H1 (cell line): ENCODE data around the gene RIPPLY1. TPM values are rescaled to one million over a fixed set of nuclear protein-coding genes. Genes with fewer than 3 reads are reported as not detected.

Experiments
- CTCF ChIA-PET: fragments of 300-600 bp; sonication (Branson Sonifier 250); formaldehyde crosslinking; loops from one replicate; lab custom pipeline; 2021; ENCODE audit not compliant: partially characterized antibody; lab: Charles Lee
- POLR2A ChIA-PET: fragments of 300-600 bp; sonication (Branson Sonifier 250); formaldehyde crosslinking; loops from one replicate; lab custom pipeline; 2021; ENCODE audit warnings: inconsistent platforms; ENCODE audit not compliant: partially characterized antibody; lab: Charles Lee
- DNase-seq, 2 experiments: peaks; one replicate each; pipeline versions ENCODE4 v3.0.0 to v3.0.0-alpha.2; 2010 to 2022; ENCODE audit warnings: low spot score in 2 of 2, low read depth in 1 of 2, mixed read lengths in 1 of 2
- FAIRE-seq: peaks from 2 replicates; lab custom pipeline; 2011; peaks lifted over from hg19 to GRCh38; lab: Jason Lieb, UNC
- H2AFZ ChIP-seq: 2 replicates; pipeline ENCODE4 v1.8.1; 2012; ENCODE audit warnings: low read length, inconsistent platforms
- H2AK5ac ChIP-seq: 2 replicates; pipeline ENCODE4 v1.6.1; 2013; ENCODE audit warnings: low read depth, low read length
- H2BK120ac ChIP-seq: replicated peaks from 2 replicates; pipeline ENCODE3; 2013; ENCODE audit warnings: low read depth, low read length, inconsistent platforms
- H2BK12ac ChIP-seq: 2 replicates; pipeline ENCODE4 v1.6.1; 2013; ENCODE audit warnings: low read depth, low read length
- H2BK15ac ChIP-seq: 2 replicates; pipeline ENCODE4 v1.6.1; 2013; ENCODE audit warnings: low read length
- H2BK20ac ChIP-seq: 2 replicates; pipeline ENCODE4 v1.6.1; 2013; ENCODE audit warnings: low read length
- H2BK5ac ChIP-seq: 2 replicates; pipeline ENCODE4 v1.6.1; 2013; ENCODE audit warnings: low read depth, low read length
- H3K14ac ChIP-seq: 2 replicates; pipeline ENCODE4 v1.6.1; 2013; ENCODE audit warnings: inconsistent platforms; ENCODE audit not compliant: insufficient read length
- H3K18ac ChIP-seq: 2 replicates; pipeline ENCODE4 v1.6.1; 2013; ENCODE audit warnings: low read length; ENCODE audit errors: extremely low read depth
- H3K23ac ChIP-seq: 2 replicates; pipeline ENCODE4 v1.6.1; 2013; ENCODE audit warnings: inconsistent platforms; ENCODE audit not compliant: insufficient read length
- H3K23me2 ChIP-seq: 2 replicates; pipeline ENCODE4 v1.6.1; 2013; ENCODE audit warnings: low read depth, low read length
- H3K27ac ChIP-seq: 2 replicates; pipeline ENCODE4 v1.6.1; 2011; ENCODE audit warnings: low read depth, low read length, inconsistent platforms
- H3K27me3 ChIP-seq, 4 experiments: replicated peaks in 1 of 4; 1 replicate in 1 of 4; 2 replicates in 3 of 4; pipeline versions ENCODE4 v1.6.1 to v1.8.1; 2011 to 2013; ENCODE audit warnings: low read length in 3 of 4, mild to moderate bottlenecking in 3 of 4, inconsistent platforms in 2 of 4, mixed read lengths in 2 of 4, moderate library complexity in 1 of 4; ENCODE audit not compliant: control insufficient read depth in 3 of 4, insufficient read depth in 3 of 4; ENCODE audit errors: extremely low read depth in 1 of 4
- H3K36me3 ChIP-seq, 4 experiments: 2 replicates each; pipeline versions ENCODE4 v1.6.1 to v1.8.1; 2011 to 2013; ENCODE audit warnings: mild to moderate bottlenecking in 4 of 4, low read length in 3 of 4, moderate library complexity in 2 of 4, control low read depth in 1 of 4, inconsistent platforms in 1 of 4; ENCODE audit not compliant: insufficient read depth in 4 of 4, control insufficient read depth in 2 of 4
- H3K4ac ChIP-seq: replicated peaks from 2 replicates; pipeline ENCODE3; 2013; ENCODE audit warnings: low read length, low read depth, mixed read lengths, inconsistent platforms; ENCODE audit not compliant: insufficient read length
- H3K4me1 ChIP-seq, 4 experiments: replicated peaks in 1 of 4; 1 replicate in 1 of 4; 2 replicates in 3 of 4; pipeline versions ENCODE4 v1.6.1 to v1.8.1; 2011 to 2013; ENCODE audit warnings: low read length in 3 of 4, inconsistent platforms in 2 of 4, mixed read lengths in 1 of 4; ENCODE audit not compliant: insufficient read depth in 4 of 4, control insufficient read depth in 3 of 4
- H3K4me2 ChIP-seq, 2 experiments: 2 replicates each; pipeline versions ENCODE4 v1.6.1 to v1.8.1; 2011 to 2013; ENCODE audit warnings: low read depth in 2 of 2, low read length in 2 of 2, control low read depth in 1 of 2, inconsistent platforms in 1 of 2, mild to moderate bottlenecking in 1 of 2; ENCODE audit not compliant: insufficient read depth in 1 of 2
- H3K4me3 ChIP-seq, 4 experiments: fragments of 200-600, 300-600 bp in 1 of 4; sonication (generic), shearing (Covaris generic), sonication (Bioruptor Twin) in 1 of 4; 2 replicates each; pipeline versions ENCODE4 v1.5.1 to v1.8.1; 2011 to 2016; ENCODE audit warnings: low read length in 4 of 4, low read depth in 3 of 4, control low read depth in 2 of 4, inconsistent platforms in 2 of 4, mild to moderate bottlenecking in 2 of 4, mixed read lengths in 1 of 4, moderate library complexity in 1 of 4; ENCODE audit not compliant: insufficient read depth in 2 of 4; ENCODE audit errors: extremely low read depth in 1 of 4
- H3K56ac ChIP-seq: replicated peaks from 2 replicates; pipeline ENCODE3; 2013; ENCODE audit warnings: low read depth, mild to moderate bottlenecking, mixed read lengths, low read length, inconsistent platforms; ENCODE audit not compliant: insufficient read length
- H3K79me1 ChIP-seq: 2 replicates; pipeline ENCODE4 v1.6.1; 2013; ENCODE audit warnings: low read depth, low read length, control low read depth
- H3K79me2 ChIP-seq, 2 experiments: 2 replicates each; pipeline versions ENCODE4 v1.6.1 to v1.8.1; 2012 to 2013; ENCODE audit warnings: low read length in 2 of 2, mild to moderate bottlenecking in 2 of 2, inconsistent platforms in 1 of 2; ENCODE audit not compliant: insufficient read depth in 2 of 2, control insufficient read depth in 1 of 2
- H3K9ac ChIP-seq, 4 experiments: replicated peaks in 1 of 4; 1 replicate in 1 of 4; 2 replicates in 3 of 4; pipeline versions ENCODE4 v1.6.1 to v1.8.1; 2011 to 2013; ENCODE audit warnings: low read depth in 3 of 4, low read length in 3 of 4, control low read depth in 2 of 4, mild to moderate bottlenecking in 2 of 4, moderate library complexity in 2 of 4, inconsistent platforms in 1 of 4; ENCODE audit errors: extremely low read depth in 1 of 4
- H3K9me3 ChIP-seq, 2 experiments: 2 replicates each; pipeline versions ENCODE4 v1.6.1 to v1.8.1; 2012 to 2013; ENCODE audit warnings: mild to moderate bottlenecking in 2 of 2, moderate library complexity in 2 of 2, control low read depth in 1 of 2, inconsistent platforms in 1 of 2, low read depth in 1 of 2, low read length in 1 of 2, mixed read lengths in 1 of 2; ENCODE audit not compliant: insufficient read depth in 2 of 2
- H4K20me1 ChIP-seq, 2 experiments: replicated peaks in 1 of 2; 2 replicates each; pipeline versions ENCODE3 to v1.8.1; 2011 to 2013; ENCODE audit warnings: inconsistent platforms in 2 of 2, low read length in 2 of 2, mild to moderate bottlenecking in 1 of 2; ENCODE audit not compliant: insufficient read depth in 2 of 2, control insufficient read depth in 1 of 2
- H4K5ac ChIP-seq: 2 replicates; pipeline ENCODE4 v1.6.1; 2013; ENCODE audit warnings: low read length, low read depth, mixed read lengths, inconsistent platforms; ENCODE audit not compliant: insufficient read length
- H4K8ac ChIP-seq: 2 replicates; pipeline ENCODE4 v1.8.0; 2013; ENCODE audit warnings: mild to moderate bottlenecking, moderate library complexity, low read length, inconsistent platforms; ENCODE audit not compliant: insufficient read depth; ENCODE audit errors: extremely low read depth
- H4K91ac ChIP-seq: replicated peaks from 2 replicates; pipeline ENCODE3; 2013; ENCODE audit warnings: low read length, mixed read lengths, inconsistent platforms; ENCODE audit not compliant: insufficient read length
- BRCA1 ChIP-seq: IDR thresholded peaks from 2 replicates; pipeline ENCODE4 v1.6.1; 2012; ENCODE audit warnings: low read depth, low read length, improper control_type of control experiment
- CHD2 ChIP-seq: IDR thresholded peaks from 2 replicates; pipeline ENCODE4 v1.6.1; 2012; ENCODE audit warnings: low read length, improper control_type of control experiment
- GTF2F1 ChIP-seq: IDR thresholded peaks from 2 replicates; pipeline ENCODE4 v1.6.1; 2012; ENCODE audit warnings: low read depth, low read length, improper control_type of control experiment, borderline replicate concordance
- NANOG ChIP-seq: IDR thresholded peaks from 2 replicates; pipeline ENCODE4 v1.6.1; 2011; ENCODE audit warnings: low read length, low read depth, mild to moderate bottlenecking, inconsistent platforms; ENCODE audit not compliant: insufficient read depth, poor library complexity, severe bottlenecking
- RAD21 ChIP-seq, 2 experiments: IDR thresholded peaks in 1 of 2; conservative IDR thresholded peaks in 1 of 2; 2 replicates each; pipeline ENCODE4 v1.6.1; 2011; ENCODE audit warnings: low read depth in 2 of 2, low read length in 2 of 2, improper control_type of control experiment in 1 of 2, inconsistent platforms in 1 of 2, mild to moderate bottlenecking in 1 of 2, moderate library complexity in 1 of 2
- RNF2 ChIP-seq: fragments of 200-900, 300-1000 bp; sonication (generic); IDR thresholded peaks from 2 replicates; pipeline ENCODE4 v1.7.1; 2016; ENCODE audit warnings: borderline replicate concordance, low read depth, mild to moderate bottlenecking, antibody characterized with exemption, low read length; ENCODE audit not compliant: poor library complexity, severe bottlenecking; ENCODE audit errors: missing control alignments
- SAP30 ChIP-seq: fragments of 300-600 bp; sonication (generic); IDR thresholded peaks from 2 replicates; pipeline ENCODE4 v1.7.1; 2012; ENCODE audit warnings: low read length, moderate library complexity, mild to moderate bottlenecking, inconsistent platforms; ENCODE audit not compliant: insufficient read depth, insufficient replicate concordance
- SRF ChIP-seq: IDR thresholded peaks from 2 replicates; pipeline ENCODE4 v1.6.1; 2011; ENCODE audit warnings: mild to moderate bottlenecking, low read depth, low read length, moderate library complexity
- WGBS, 2 experiments: shearing (Covaris generic) in 1 of 2; methylation state at CpG; one replicate each; pipeline versions ENCODE4 v1.1.6 to v1.1.7; 2013 to 2015; ENCODE audit warnings: low lambda C conversion rate in 2 of 2, mixed read lengths in 2 of 2, inconsistent platforms in 1 of 2, low coverage in 1 of 2, missing lambda C conversion rate in 1 of 2; ENCODE audit not compliant: insufficient replicate concordance in 2 of 2, insufficient coverage in 1 of 2, insufficient read length in 1 of 2; ENCODE audit errors: extremely low coverage in 1 of 2, missing lambda C conversion rate in 1 of 2; 5-methylcytosine and 5-hydroxymethylcytosine counted together
- polyA plus RNA-seq, 7 experiments: library from polyadenylated mRNA; depleted of rRNA in 3 of 7; stranded (reverse) in 5 of 7; unstranded in 2 of 7; fragments of >200 nt in 5 of 7; fragments of 200-250 nt in 2 of 7; gene quantifications; 1 replicate in 5 of 7; 2 replicates in 1 of 7; 4 replicates in 1 of 7; pipeline versions ENCODE4 v1.2.1 to v1.2.3, GENCODE V29; 2011 to 2013; ENCODE audit warnings: missing spikeins in 2 of 7, mixed read lengths in 2 of 7
- total RNA-seq: library from RNA; stranded (reverse); fragmentation: NEBNext Ultra II Directional; extraction: Animal tissue kit (Norgen Biotek cat#: 25700); gene quantifications from 2 replicates; pipeline ENCODE4 v1.2.1, GENCODE V29; 2021
- TF ChIP-seq, protein P1 (sequence below): IDR thresholded peaks from 2 replicates; pipeline ENCODE4 v1.6.1; 2012; ENCODE audit warnings: low read length, inconsistent platforms

Gene RIPPLY1
- total and polyA plus RNA-seq, 2 of the 8 experiments (the other 6 are each of a cell fraction or from before 2014, with no cell fraction given): not detected

DNA sequence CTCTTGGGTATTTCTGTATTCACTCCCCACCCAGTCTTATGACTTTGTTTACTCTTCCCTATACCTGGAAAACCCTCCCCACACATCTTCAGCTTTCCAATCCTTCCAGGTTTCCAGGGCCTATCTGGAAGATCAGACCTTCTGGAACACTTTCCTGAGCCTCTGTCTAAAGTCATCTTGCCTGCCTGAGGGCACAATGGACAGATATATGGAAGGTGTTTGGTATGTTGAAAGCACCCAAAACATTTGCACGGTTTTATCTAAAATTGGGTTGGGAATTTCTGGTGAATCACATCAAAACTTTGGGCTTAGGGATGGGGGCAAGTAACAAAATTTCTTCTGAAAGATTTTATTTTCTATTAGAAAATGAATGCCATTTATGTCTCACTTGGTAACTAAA is 33.1 kb upstream of the RIPPLY1 start:
- no peak overlapping the region for H4K91ac ChIP-seq
- no peak overlapping the region for H2BK5ac ChIP-seq
- no peaks in the 10 kb centered on the region for H3K9me3 ChIP-seq
- no peaks in the 10 kb centered on the region for H3K79me1 ChIP-seq
- no peaks in the 10 kb centered on the region for H3K36me3 ChIP-seq
- H3K18ac ChIP-seq: no peak overlapping the region
- H3K23ac ChIP-seq: no peak overlapping the region
- CTCF ChIA-PET: interaction anchor here (1.2 kb wide), 1 partner anchor 16 kb away, joined by 4 read pairs; no protein-coding TSS in a partner anchor
- no peak overlapping the region for H2BK12ac ChIP-seq
- no peak overlapping the region for H3K27ac ChIP-seq
- no peak overlapping the region for H3K4me3 ChIP-seq
- H4K5ac ChIP-seq: no peak overlapping the region
- WGBS, 2 experiments: 100% methylated on average over 1 of the region's 1 CpG; no CpG with 5 or more reads in 1 of the 2 experiments
- no peak overlapping the region for H2AK5ac ChIP-seq
- H3K9ac ChIP-seq: no peak overlapping the region
- no peaks in the 10 kb centered on the region for H3K79me2 ChIP-seq
- H3K4me2 ChIP-seq: no peak overlapping the region
- H4K8ac ChIP-seq: no peak overlapping the region
- no peaks in the 10 kb centered on the region for H3K23me2 ChIP-seq
- no peak overlapping the region for H3K56ac ChIP-seq
- H2BK20ac ChIP-seq: no peak overlapping the region
- H2AFZ ChIP-seq: no peak overlapping the region
- TF ChIP-seq SAP30: no peak
- TF ChIP-seq NANOG: no peak
- no peak for TF ChIP-seq RAD21 (IDR thresholded peaks at IDR 0.05 in 1 of 2, conservative IDR thresholded peaks at IDR 0.05 in 1 of 2; ENCODE audit: low read depth in 2 of 2, low read length in 2 of 2)
- TF ChIP-seq, protein P1, sequence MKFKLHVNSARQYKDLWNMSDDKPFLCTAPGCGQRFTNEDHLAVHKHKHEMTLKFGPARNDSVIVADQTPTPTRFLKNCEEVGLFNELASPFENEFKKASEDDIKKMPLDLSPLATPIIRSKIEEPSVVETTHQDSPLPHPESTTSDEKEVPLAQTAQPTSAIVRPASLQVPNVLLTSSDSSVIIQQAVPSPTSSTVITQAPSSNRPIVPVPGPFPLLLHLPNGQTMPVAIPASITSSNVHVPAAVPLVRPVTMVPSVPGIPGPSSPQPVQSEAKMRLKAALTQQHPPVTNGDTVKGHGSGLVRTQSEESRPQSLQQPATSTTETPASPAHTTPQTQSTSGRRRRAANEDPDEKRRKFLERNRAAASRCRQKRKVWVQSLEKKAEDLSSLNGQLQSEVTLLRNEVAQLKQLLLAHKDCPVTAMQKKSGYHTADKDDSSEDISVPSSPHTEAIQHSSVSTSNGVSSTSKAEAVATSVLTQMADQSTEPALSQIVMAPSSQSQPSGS: no peak
- TF ChIP-seq SRF: no peak
- no peak for TF ChIP-seq GTF2F1
- TF ChIP-seq RNF2: no peak
- no peak for TF ChIP-seq CHD2
- no peak for TF ChIP-seq BRCA1
- TF ChIP-seq, all 59 proteins: peak for 0
- no peaks in the 10 kb centered on the region for H3K27me3 ChIP-seq
- no peak overlapping the region for H2BK15ac ChIP-seq
- no peaks in the 10 kb centered on the region for H3K4me1 ChIP-seq
- DNase-seq: no peak
- H3K4ac ChIP-seq: no peak overlapping the region
- H3K14ac ChIP-seq: no peak overlapping the region
- POLR2A ChIA-PET: no interaction called here
- H2BK120ac ChIP-seq: no peak overlapping the region
- no peak for FAIRE-seq
- H4K20me1 ChIP-seq: no peaks in the 10 kb centered on the region
